A549 treated with dexamethasone at 1 μM for 4 hours (cell line): ENCODE measurements around the gene LRRC40. TPM values are rescaled to one million over a fixed set of nuclear protein-coding genes. Genes with fewer than 3 reads are reported as not detected.

Experiments
- total RNA-seq: library from RNA; stranded (reverse); fragments of 200-300 nt; extraction: Qiagen RNA extraction; gene quantifications from 5 replicates; pipeline ENCODE4 v1.2.3, GENCODE V29; 2022

The LRRC40 gene
- total RNA-seq, result 8.9 to 11.3 TPM (median 10.2 TPM) in 5 replicates

GRCh38 chr1:70205434-70206118 is at the start of gene LRRC40:
TSS of gene LRRC40 (minus strand) at chr1:70205579. CDS start at chr1:70205540, 39 bp downstream.

GRCh38 chr1:70221238-70222121 is 16.1 kb upstream of the LRRC40 start, which contains the start of gene SRSF11:
TSS of gene SRSF11 (plus strand) at chr1:70221380. CDS start at chr1:70221637, 257 bp downstream.

Other genes starting within 250 kb of the LRRC40 start
- gene SRSF11, start 15.8 kb upstream of the LRRC40 start, total RNA-seq, result 62.0 to 78.8 TPM (median 74.1 TPM) in 5 replicates
- 7.1 to 9.5 TPM (median 8.8 TPM) in 5 replicates for gene ANKRD13C, start 149.1 kb upstream of the LRRC40 start, total RNA-seq
- gene CTH, start 205.7 kb upstream of the LRRC40 start, total RNA-seq, result 1.1 to 2.0 TPM (median 1.4 TPM) in 5 replicates